Lower lobe of right lung (tissue), 2 donors: ENCODE results near the gene TUBE1. TPM values are rescaled to one million over a fixed set of nuclear protein-coding genes. Genes with fewer than 3 reads are reported as not detected.
A peak's percentile ranks its signal among the peaks of the same experiment; 100 is the strongest.

Source experiments
- ATAC-seq, 2 donors: fragments of 200-7000 bp; cut with Tn5 transposase; one replicate each; pipeline ENCODE4 v1.9.1; 2020 to 2022; ENCODE audit warnings: mild to moderate bottlenecking in 2 of 2, moderate library complexity in 2 of 2
- DNase-seq: peaks from one replicate; pipeline ENCODE4 v3.0.0-alpha.2; 2020
- H3K27ac ChIP-seq: fragments of 200-600 bp; one replicate; pipeline ENCODE4 v1.8.0; 2022
- H3K27me3 ChIP-seq: fragments of 200-600 bp; one replicate; pipeline ENCODE4 v1.8.0; 2022; ENCODE audit warnings: low read depth
- H3K36me3 ChIP-seq: fragments of 200-600 bp; one replicate; pipeline ENCODE4 v1.8.0; 2022; ENCODE audit warnings: mild to moderate bottlenecking
- H3K4me1 ChIP-seq: fragments of 200-600 bp; one replicate; pipeline ENCODE4 v1.8.0; 2022
- H3K4me3 ChIP-seq: fragments of 200-600 bp; one replicate; pipeline ENCODE4 v1.8.0; 2022; ENCODE audit warnings: mild to moderate bottlenecking
- H3K9me3 ChIP-seq: fragments of 200-600 bp; one replicate; pipeline ENCODE4 v1.8.0; 2022
- CTCF ChIP-seq: fragments of 200-600 bp; IDR thresholded peaks from one replicate; pipeline ENCODE4 v1.8.0; 2022; ENCODE audit warnings: antibody characterized with exemption, mild to moderate bottlenecking
- intact Hi-C: fragments of 100-400 bp; cut with DNase I; formaldehyde crosslinking; loops from one replicate; pipeline ENCODE4 v1.11.0; 2022
- total RNA-seq: library from RNA; stranded (reverse); fragmentation: NEBNext Ultra II Directional; extraction: Animal tissue kit (Norgen Biotek cat#: 25700); gene quantifications from one replicate; pipeline ENCODE4 v1.2.1, GENCODE V29; 2021
- donor health status: DM: no; HTN: yes; CAD: no; lungs with severe emphysema.

TUBE1 gene
- total RNA-seq, 1 donor from 2014 or later: 22.2 TPM

GRCh38 chr6:112044856-112045255, 42.4 kb downstream of the TUBE1 start:
- no peak for ATAC-seq
- intact Hi-C loops: no loop called here
- H3K4me3 ChIP-seq: no peak overlapping the region
- H3K9me3 ChIP-seq: no peaks in the 10 kb centered on the region
- TF ChIP-seq CTCF: no peak
- no peaks in the 10 kb centered on the region for H3K36me3 ChIP-seq
- H3K4me1 ChIP-seq: peaks cover 4% of the 10 kb centered on the region
- no peak for DNase-seq
- no peaks in the 10 kb centered on the region for H3K27me3 ChIP-seq
- no peak overlapping the region for H3K27ac ChIP-seq

GRCh38 chr6:112044196-112044595, 43.1 kb downstream of the TUBE1 start:
- no peak for TF ChIP-seq CTCF
- Histone ChIP-seq H3K4me1 (peaks cover 4% of the 10 kb centered on the region), H3K9me3 (no peaks in the 10 kb centered on the region), H3K27me3 (no peaks in the 10 kb centered on the region), H3K36me3 (no peaks in the 10 kb centered on the region), H3K4me3 (no peak overlapping the region), H3K27ac (no peak overlapping the region)
- DNase-seq: no peak
- intact Hi-C loops: no loop called here
- ATAC-seq: no peak

GRCh38 chr6:112043032-112044007, 44.0 kb downstream of the TUBE1 start:
- ATAC-seq (peak; percentile 97 to 99), DNase-seq (peak; percentile 89)
- Histone ChIP-seq H3K36me3 (no peaks in the 10 kb centered on the region), H3K4me3 (peak overlapping the region; percentile 69), H3K4me1 (peaks cover 4% of the 10 kb centered on the region), H3K27me3 (no peaks in the 10 kb centered on the region), H3K9me3 (no peaks in the 10 kb centered on the region), H3K27ac (peak overlapping the region; percentile 86)
- intact Hi-C loops: no loop called here
- peak; percentile 98 for TF ChIP-seq CTCF

GRCh38 chr6:112041535-112041934, 45.7 kb downstream of the TUBE1 start:
- intact Hi-C loops: no loop called here
- H3K27ac ChIP-seq: no peak overlapping the region
- TF ChIP-seq CTCF: no peak
- H3K4me1 ChIP-seq: peaks cover 4% of the 10 kb centered on the region
- DNase-seq: no peak
- ATAC-seq: no peak
- H3K4me3 ChIP-seq: no peak overlapping the region
- H3K27me3 ChIP-seq: no peaks in the 10 kb centered on the region
- no peaks in the 10 kb centered on the region for H3K9me3 ChIP-seq
- no peaks in the 10 kb centered on the region for H3K36me3 ChIP-seq

- Histone ChIP-seq H3K27me3 (no peaks in the 10 kb centered on the region), H3K9me3 (no peaks in the 10 kb centered on the region), H3K27ac (no peak overlapping the region), H3K4me1 (peaks cover 4% of the 10 kb centered on the region), H3K36me3 (no peaks in the 10 kb centered on the region), H3K4me3 (no peak overlapping the region)
- ATAC-seq (no peak), DNase-seq (no peak)
- no peak for TF ChIP-seq CTCF
- intact Hi-C loops: no loop called here
These were observed 46.3 kb downstream of the TUBE1 start for GRCh38 chr6:112040956-112041355.
